ENCODE measurements around the gene RBM33.
A peak's percentile ranks its signal among the peaks of the same experiment; 100 is the strongest.

RBM33 gene

DNA sequence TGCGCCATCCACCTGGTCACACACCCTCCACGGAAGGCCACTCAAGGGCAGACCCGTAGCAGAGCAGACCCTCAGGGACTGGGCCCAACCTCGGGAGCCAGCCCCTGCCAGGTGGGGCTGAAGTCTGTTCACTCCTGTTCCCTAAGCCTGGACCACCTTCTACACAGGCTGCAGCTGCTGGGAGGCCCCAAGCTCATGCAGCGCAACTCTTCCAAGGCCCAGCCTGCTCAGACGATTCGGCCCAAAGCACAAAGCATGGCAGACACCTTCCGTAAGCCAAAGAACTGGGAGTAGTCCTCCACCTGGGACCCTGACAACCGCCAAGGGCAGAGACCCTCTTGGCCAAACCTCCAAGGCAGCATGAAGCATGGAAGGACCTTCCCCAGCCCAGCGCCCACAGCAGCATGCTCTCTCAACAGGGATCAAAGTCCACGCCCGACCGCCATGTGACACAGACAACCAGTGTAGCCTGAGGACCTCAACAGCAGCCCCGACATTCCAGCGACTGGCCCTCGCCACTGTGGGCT lies 156.3 kb downstream of the RBM33 start:
- DNase-seq: no peak

DNA sequence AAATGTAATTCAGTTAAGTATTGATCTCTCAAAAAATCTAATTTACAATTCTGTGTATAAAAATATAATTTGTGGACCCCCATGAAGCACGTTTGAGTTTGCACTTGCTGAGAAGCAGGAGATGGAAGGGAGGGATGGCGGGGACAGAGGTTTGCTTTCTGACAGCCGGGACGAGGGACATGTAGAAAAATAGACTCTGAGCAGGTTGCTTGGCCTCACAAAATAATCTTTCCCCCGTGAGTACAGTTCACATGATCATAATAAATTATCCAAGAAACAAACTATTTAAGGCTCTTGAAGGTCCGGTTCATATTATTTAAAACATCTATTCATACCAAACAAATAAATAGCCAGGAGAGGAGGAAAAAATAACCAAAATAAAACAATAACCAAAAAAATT lies 157.8 kb downstream of the RBM33 start:
- no peak for DNase-seq

GRCh38 chr7:155802906-155803417 lies 158.5 kb downstream of the RBM33 start:
- DNase-seq: no peak

GRCh38 chr7:155803418-155804376 lies 159.2 kb downstream of the RBM33 start:
- no peak for DNase-seq

DNA sequence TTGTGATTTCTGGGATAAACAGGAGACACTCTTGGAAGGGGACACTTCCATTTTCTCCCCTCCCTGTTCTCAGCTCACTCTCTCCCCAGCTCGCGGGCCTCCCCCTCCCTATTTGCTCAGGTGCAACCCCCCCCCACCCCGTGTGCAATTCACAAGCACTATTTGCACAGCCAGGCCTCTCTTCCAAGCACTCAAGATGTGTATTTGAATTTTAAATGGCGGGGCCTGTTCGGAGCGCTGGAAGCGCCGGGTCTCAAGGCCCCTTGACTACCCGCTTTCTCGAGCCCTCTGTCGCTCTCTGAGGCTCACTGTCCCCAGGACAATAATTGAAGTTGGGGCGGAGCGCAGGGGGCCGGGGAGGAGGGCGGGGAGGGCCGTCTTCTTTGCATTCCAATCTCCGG lies 160.0 kb downstream of the RBM33 start:
- DNase-seq: no peak

- DNase-seq: peak; percentile 66
Measured at GRCh38 chr7:155804897-155805825, 160.7 kb downstream of the RBM33 start.

GRCh38 chr7:155805826-155806095 lies 161.3 kb downstream of the RBM33 start:
- no peak for DNase-seq

- DNase-seq: no peak
Measured at GRCh38 chr7:155806096-155806871, 161.8 kb downstream of the RBM33 start.

DNA sequence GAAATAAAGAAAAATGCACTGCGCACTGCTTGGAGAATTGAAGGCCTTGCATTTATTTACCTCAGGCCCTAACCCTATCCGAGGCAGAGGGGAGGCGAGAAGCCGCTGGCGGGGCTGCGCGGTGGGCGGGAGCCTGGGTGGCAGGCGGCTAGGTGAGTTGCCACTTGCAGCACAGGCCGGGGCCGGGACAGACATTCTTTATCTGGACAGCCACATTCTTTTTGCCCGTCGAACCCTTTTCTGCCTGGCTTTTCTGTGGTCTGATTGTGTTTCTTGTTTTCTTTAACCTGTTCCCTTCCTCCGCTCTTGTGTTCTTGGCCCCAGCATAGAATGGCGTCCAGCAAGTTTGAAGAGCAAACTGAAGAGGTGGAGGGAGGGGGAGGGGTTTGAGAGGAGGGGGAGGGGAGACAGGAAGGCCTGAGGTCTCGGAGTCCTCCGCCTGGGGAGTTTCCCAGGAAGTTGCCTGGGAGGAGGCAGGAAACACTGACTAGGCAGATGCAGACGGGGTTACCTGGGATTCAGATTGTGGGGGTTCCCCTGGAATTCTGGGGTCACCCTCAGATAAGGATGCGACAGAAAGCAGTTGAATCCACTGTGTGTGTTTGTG lies 162.7 kb downstream of the RBM33 start:
- DNase-seq: no peak

DNA sequence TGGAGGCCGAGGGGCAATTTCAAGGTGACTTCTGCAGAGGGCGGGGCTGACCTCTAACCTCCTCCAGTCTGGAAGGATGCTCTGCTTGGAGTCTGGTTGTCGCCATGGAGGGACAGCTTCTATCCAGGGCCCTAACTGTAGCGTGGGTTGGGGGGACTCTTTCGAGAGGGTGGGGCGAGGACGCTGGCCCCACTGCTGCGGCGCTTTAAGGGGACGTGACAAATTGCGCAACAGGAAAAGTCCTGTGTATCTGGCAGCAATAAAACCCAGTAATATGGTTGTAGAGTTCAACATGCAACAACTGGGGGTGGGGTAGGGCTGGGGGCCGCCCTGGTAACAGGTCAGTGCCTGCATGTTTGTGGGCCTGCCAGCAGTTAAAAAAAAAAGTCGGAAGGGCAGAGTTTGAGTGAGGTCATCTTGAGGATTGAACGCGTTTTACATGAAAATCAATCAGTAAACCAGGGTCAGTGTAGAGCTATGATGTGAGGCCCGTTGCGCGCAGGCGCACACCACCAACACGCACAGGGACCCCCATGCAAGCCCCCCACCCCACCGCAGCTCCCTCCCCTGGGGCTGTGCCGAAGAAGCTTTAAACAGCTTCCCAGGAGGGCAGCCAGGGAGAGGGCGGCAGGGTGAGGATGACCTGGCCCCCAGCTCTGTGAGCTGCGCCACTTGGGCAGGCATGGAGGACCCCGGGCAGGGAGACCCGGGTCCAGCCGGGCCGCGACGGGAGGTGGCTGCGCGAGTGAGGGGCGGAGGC lies 163.5 kb downstream of the RBM33 start:
- DNase-seq: no peak

- DNase-seq: no peak
Measured at GRCh38 chr7:155808549-155809331, 164.3 kb downstream of the RBM33 start.

GRCh38 chr7:155809332-155809946 lies 165.0 kb downstream of the RBM33 start:
- DNase-seq: no peak

- no peak for DNase-seq
Measured at GRCh38 chr7:155809947-155810769, 165.7 kb downstream of the RBM33 start.

- DNase-seq: no peak
Measured at GRCh38 chr7:155810770-155811559, 166.5 kb downstream of the RBM33 start.

DNA sequence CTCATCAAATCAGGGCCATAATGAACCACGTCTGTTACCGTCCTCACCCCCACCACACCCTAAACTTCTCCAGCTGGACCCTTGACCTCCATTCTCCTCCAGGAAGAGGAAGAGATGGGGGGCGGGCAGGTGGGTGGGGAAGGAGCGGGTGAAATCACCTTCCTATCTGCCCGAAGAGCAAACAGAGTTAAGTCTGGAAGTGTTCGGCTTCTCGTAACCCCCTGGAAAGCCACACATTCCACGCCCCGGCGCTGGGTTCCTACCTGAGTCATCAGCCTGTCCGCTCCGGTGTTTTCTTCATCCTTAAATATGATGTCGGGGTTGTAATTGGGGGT lies 167.1 kb downstream of the RBM33 start:
- DNase-seq: no peak

DNA sequence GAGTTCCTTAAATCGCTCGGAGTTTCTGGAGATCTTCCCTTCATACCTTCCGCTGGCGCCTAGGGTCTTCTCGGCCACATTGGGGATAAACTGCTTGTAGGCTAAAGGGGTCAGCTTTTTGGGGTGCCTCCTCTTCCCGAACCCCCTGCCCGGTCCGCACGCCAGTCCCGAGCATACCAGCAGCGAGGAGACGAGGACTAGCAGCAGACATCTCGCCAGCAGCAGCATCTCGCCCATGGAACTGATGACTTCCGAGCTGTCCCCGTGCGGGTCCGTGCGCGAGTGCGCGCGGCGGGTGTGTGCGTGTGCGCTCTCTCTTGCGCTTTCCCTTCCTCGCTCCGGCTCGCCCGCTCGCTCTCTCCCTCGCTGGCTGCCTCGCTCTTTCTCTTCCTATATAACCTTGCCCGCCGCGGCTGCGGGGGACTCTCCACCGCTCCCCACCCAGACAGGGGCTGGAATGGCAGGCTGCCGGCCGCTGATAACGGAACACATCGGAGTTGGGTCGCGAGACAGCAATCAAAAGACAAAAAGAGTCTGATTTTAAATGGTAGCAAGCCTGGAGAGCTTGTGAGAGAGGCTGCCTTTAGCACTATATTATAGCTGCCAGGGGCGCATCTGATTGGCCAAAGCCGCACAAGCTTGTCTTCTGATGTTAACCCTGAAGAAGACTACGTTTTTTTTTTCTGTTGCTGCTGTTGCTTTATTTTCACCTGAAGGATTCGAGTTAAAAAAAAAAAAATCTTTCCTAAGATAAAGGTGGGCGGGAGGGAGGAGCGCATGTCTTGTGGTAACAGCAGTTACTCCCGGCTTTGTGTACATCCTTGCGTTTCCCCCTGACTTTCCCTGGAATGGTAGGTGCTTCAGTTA lies 167.7 kb downstream of the RBM33 start, which contains the start of gene SHH:
TSS of gene SHH (minus strand) at position 569 of the 867 bp plus-strand sequence. CDS start at position 228, 341 bp downstream.
- DNase-seq: no peak

- DNase-seq: no peak
Measured at GRCh38 chr7:155813125-155813524, 168.7 kb downstream of the RBM33 start.

Measured in activated CD4-positive, alpha-beta T cell treated with anti-CD3 and anti-CD28 coated beads, Interleukin-10, Interleukin-2, amounts not matched to agents 100 ng/mL and 50 ng/mL, durations not matched to agents 16 hours and 8 hours (primary cell).